GM12878 (cell line): ENCODE data around the gene SLC13A3. TPM values are rescaled to one million over a fixed set of nuclear protein-coding genes. Genes with fewer than 3 reads are reported as not detected.

Source experiments
- ATAC-seq: fragments of 200-7000 bp; cut with Tn5 transposase; 3 replicates; pipeline ENCODE4 v1.9.1; 2020; ENCODE audit warnings: mild to moderate bottlenecking, moderate library complexity
- BruUV-seq: library from RNA; stranded (reverse); fragments of 400-500 nt; replicated peaks from 2 replicates; lab custom pipeline; 2021; lab: Mats Ljungman, UMichigan
- CTCF ChIA-PET: fragments of 300-600 bp; sonication (Branson Sonifier 250); formaldehyde crosslinking; extraction: SDS; loops from one replicate; lab custom pipeline; 2021; ENCODE audit warnings: inconsistent platforms; lab: Yijun Ruan, JAX
- POLR2A ChIA-PET: fragments of 350-600 bp; formaldehyde crosslinking; extraction: SDS; loops from one replicate; lab custom pipeline; 2021; ENCODE audit warnings: inconsistent platforms; lab: Charles Lee
- RAD21 ChIA-PET: fragments of 300-600 bp; sonication (Branson Sonifier 250); formaldehyde crosslinking; loops from one replicate; lab custom pipeline; 2023; ENCODE audit warnings: antibody characterized with exemption; ENCODE audit not compliant: unreplicated experiment; lab: Charles Lee
- SMC1A ChIA-PET: fragments of 300-600 bp; sonication (Branson Sonifier 250); formaldehyde crosslinking; loops from one replicate; lab custom pipeline; 2023; ENCODE audit not compliant: unreplicated experiment, uncharacterized antibody; lab: Charles Lee
- DNase-seq: peaks from one replicate; pipeline ENCODE4 v3.0.0-alpha.2; 2011; ENCODE audit warnings: low read depth, low spot score
- FAIRE-seq: peaks from 3 replicates; lab custom pipeline; 2011; peaks lifted over from hg19 to GRCh38; lab: Jason Lieb, UNC
- H2AFZ ChIP-seq: 2 replicates; pipeline ENCODE4 v1.6.0; 2011; ENCODE audit warnings: low read depth, low read length, control low read depth; ENCODE audit not compliant: control insufficient read depth
- H3K27ac ChIP-seq: 2 replicates; pipeline ENCODE4 v1.5.1; 2011; ENCODE audit warnings: control low read depth; ENCODE audit not compliant: control insufficient read depth, insufficient read depth
- H3K27me3 ChIP-seq, 2 experiments: replicated peaks in 1 of 2; 2 replicates each; pipeline versions ENCODE4 v1.6.0 to v1.6.1; 2011; ENCODE audit warnings: low read length in 1 of 2; ENCODE audit not compliant: control insufficient read depth in 2 of 2, insufficient read depth in 2 of 2
- H3K36me3 ChIP-seq, 2 experiments: 2 replicates each; pipeline ENCODE4 v1.5.1; 2011; ENCODE audit warnings: low read length in 1 of 2; ENCODE audit not compliant: control insufficient read depth in 2 of 2, insufficient read depth in 2 of 2
- H3K4me1 ChIP-seq: 2 replicates; pipeline ENCODE4 v1.6.1; 2011; ENCODE audit warnings: mild to moderate bottlenecking, low read length, moderate library complexity, mixed read lengths; ENCODE audit not compliant: control insufficient read depth, insufficient read depth
- H3K4me2 ChIP-seq: 2 replicates; pipeline ENCODE4 v1.6.0; 2011; ENCODE audit warnings: control low read depth; ENCODE audit not compliant: control insufficient read depth, insufficient read depth
- H3K4me3 ChIP-seq: fragments of 200-600 bp; sonication (generic); 2 replicates; pipeline ENCODE4 v1.5.1; 2016
- H3K79me2 ChIP-seq: 2 replicates; pipeline ENCODE4 v1.6.0; 2011; ENCODE audit warnings: low read length; ENCODE audit not compliant: control insufficient read depth, insufficient read depth
- H3K9ac ChIP-seq: 2 replicates; pipeline ENCODE4 v1.8.0; 2011; ENCODE audit warnings: low read length, control low read depth, mixed read lengths; ENCODE audit not compliant: control insufficient read depth, insufficient read depth
- H3K9me3 ChIP-seq: replicated peaks from 3 replicates; pipeline ENCODE4 v1.5.1; 2011; ENCODE audit warnings: mild to moderate bottlenecking, low read length; ENCODE audit not compliant: control insufficient read depth, insufficient read depth
- H4K20me1 ChIP-seq: 2 replicates; pipeline ENCODE4 v1.6.0; 2011; ENCODE audit not compliant: control insufficient read depth, insufficient read depth
- BCL3 ChIP-seq: IDR thresholded peaks from 2 replicates; pipeline ENCODE4 v1.6.1; 2011; ENCODE audit warnings: borderline replicate concordance, low read depth, mild to moderate bottlenecking, moderate library complexity, low read length; ENCODE audit not compliant: insufficient read depth, poor library complexity, severe bottlenecking
- CTCF ChIP-seq, 3 experiments: IDR thresholded peaks in 2 of 3; conservative IDR thresholded peaks in 1 of 3; 2 replicates each; pipeline ENCODE4 v1.5.1; 2011; ENCODE audit warnings: low read depth in 3 of 3, low read length in 3 of 3, mild to moderate bottlenecking in 3 of 3, control low read depth in 2 of 3, moderate library complexity in 2 of 3, inconsistent platforms in 1 of 3, mixed read lengths in 1 of 3; ENCODE audit not compliant: control insufficient read depth in 2 of 3, insufficient read depth in 1 of 3; ENCODE audit errors: extremely low read depth in 1 of 3
- ESRRA ChIP-seq: IDR thresholded peaks from 2 replicates; pipeline ENCODE4 v1.6.1; 2012; ENCODE audit warnings: mild to moderate bottlenecking, low read length, improper control_type of control experiment
- IKZF2 ChIP-seq, 2 experiments: fragments of 450-650 bp; IDR thresholded peaks; 2 replicates each; pipeline ENCODE4 v1.6.1; 2017; ENCODE audit warnings: mild to moderate bottlenecking in 2 of 2, moderate library complexity in 2 of 2
- MEF2A ChIP-seq: IDR thresholded peaks from 2 replicates; pipeline ENCODE4 v1.6.1; 2011; ENCODE audit warnings: low read depth, mild to moderate bottlenecking, low read length, moderate library complexity; ENCODE audit not compliant: insufficient read depth
- RAD21 ChIP-seq: IDR thresholded peaks from 2 replicates; pipeline ENCODE4 v1.6.1; 2011; ENCODE audit warnings: mild to moderate bottlenecking, low read depth, low read length, moderate library complexity; ENCODE audit not compliant: insufficient read depth
- RELA ChIP-seq: fragments of 450-650 bp; IDR thresholded peaks from 2 replicates; pipeline ENCODE4 v1.8.0; 2014; ENCODE audit warnings: borderline replicate concordance; ENCODE audit not compliant: partially characterized antibody
- SMC3 ChIP-seq: IDR thresholded peaks from 2 replicates; pipeline ENCODE4 v1.6.1; 2011; ENCODE audit warnings: low read length, improper control_type of control experiment, borderline replicate concordance
- TARDBP ChIP-seq: IDR thresholded peaks from 2 replicates; pipeline ENCODE4 v1.6.1; 2016; ENCODE audit warnings: borderline replicate concordance
- WRNIP1 ChIP-seq: IDR thresholded peaks from 2 replicates; pipeline ENCODE4 v1.6.1; 2011; ENCODE audit warnings: low read depth, low read length, improper control_type of control experiment, borderline replicate concordance
- YY1 ChIP-seq: IDR thresholded peaks from 2 replicates; pipeline ENCODE4 v1.6.1; 2011; ENCODE audit warnings: low read depth, mild to moderate bottlenecking, low read length
- ZBTB33 ChIP-seq: fragments of 450-650 bp; IDR thresholded peaks from 2 replicates; pipeline ENCODE4 v1.6.1; 2017; ENCODE audit warnings: mild to moderate bottlenecking
- ZBTB4 ChIP-seq: fragments of 450-650 bp; formaldehyde crosslinking; IDR thresholded peaks from 2 replicates; pipeline ENCODE4 v1.4.0; 2022; ENCODE audit warnings: mild to moderate bottlenecking, moderate library complexity
- ZNF274 ChIP-seq: IDR thresholded peaks from one replicate; pipeline ENCODE4 v1.8.0; 2011; ENCODE audit not compliant: insufficient read length, insufficient read depth
- WGBS: methylation state at CpG from one replicate; pipeline ENCODE4 v1.1.6; 2016; ENCODE audit warnings: low lambda C conversion rate; ENCODE audit not compliant: insufficient replicate concordance, insufficient coverage; ENCODE audit errors: missing lambda C conversion rate; 5-methylcytosine and 5-hydroxymethylcytosine counted together
- in situ Hi-C: fragments of 300-500 bp; cut with MboI; formaldehyde crosslinking; loops from 9 replicates; pipeline ENCODE4 v1.14.3; 2018; ENCODE audit warnings: mixed read lengths
- intact Hi-C: fragments of 100-400 bp; cut with micrococcal nuclease; formaldehyde crosslinking; loops from one replicate; pipeline ENCODE4 v1.14.2; 2022; ENCODE audit not compliant: unreplicated experiment
- polyA plus RNA-seq, 11 experiments: library from polyadenylated mRNA; depleted of rRNA in 4 of 11; unstranded in 6 of 11; stranded (reverse) in 5 of 11; fragments of >200 nt; fragmentation: Nextera tagmentation in 4 of 11; fragmentation: Illumina TruSeq in 1 of 11; extraction: Ambion mirVana in 4 of 11; extraction: Trizol in 1 of 11; gene quantifications; 1 replicate in 1 of 11; 2 replicates in 10 of 11; pipeline versions ENCODE4 v1.2.1 to v1.2.3, GENCODE V29; 2011 to 2016; ENCODE audit warnings: inconsistent platforms in 2 of 11, missing spikeins in 2 of 11, low read depth in 1 of 11
- total RNA-seq, 4 experiments: library from RNA; depleted of rRNA in 3 of 4; stranded (reverse); fragments of >200 nt in 3 of 4; fragmentation: Illumina TruSeq in 1 of 4; extraction: Trizol in 1 of 4; gene quantifications; 2 replicates each; pipeline versions ENCODE4 v1.2.1 to v1.2.3, GENCODE V29; 2013 to 2021

The SLC13A3 gene
- total and polyA plus RNA-seq, 10 of the 15 experiments (the other 5 are each of a cell fraction or from before 2014, with no cell fraction given): 0.03 to 0.76 (median 0.07) TPM; not detected in 4

GRCh38 chr20:46520976-46521579 lies 130.2 kb downstream of the SLC13A3 start:
- H3K9ac ChIP-seq: no peak overlapping the region
- intact Hi-C loops: loop anchor here (1.0 to 2.0 kb wide), 3 partner anchors 42 to 178 kb away; no protein-coding TSS in a partner anchor
- H3K79me2 ChIP-seq: no peaks in the 10 kb centered on the region
- H3K27me3 ChIP-seq: no peaks in the 10 kb centered on the region; a peak in 1 of 4 replicates
- no peak overlapping the region for H3K4me2 ChIP-seq
- CTCF ChIA-PET: interaction anchor here (1.0 to 9.0 kb wide), 7 partner anchors 10 to 232 kb away, joined by 3 to 114 read pairs (median 4); partner anchors contain the start of gene TP53RK
- ATAC-seq: peak; percentile 91
- RAD21 ChIA-PET: interaction anchor here (0.6 to 2.9 kb wide), 5 partner anchors 41 to 162 kb away, joined by 3 to 10 read pairs (median 5); no protein-coding TSS in a partner anchor
- no peaks in the 10 kb centered on the region for H4K20me1 ChIP-seq
- H3K4me3 ChIP-seq: no peak overlapping the region
- SMC1A ChIA-PET: interaction anchor here (0.6 to 8.3 kb wide), 5 partner anchors 19 to 167 kb away, joined by 3 to 43 read pairs (median 5); no protein-coding TSS in a partner anchor
- 19% methylated on average over 4 of the region's 4 CpGs for WGBS
- in situ Hi-C loops: loop anchor here (5.0 kb wide), 1 partner anchor 161 kb away; no protein-coding TSS in a partner anchor
- no peak overlapping the region for H2AFZ ChIP-seq
- H3K4me1 ChIP-seq: no peaks in the 10 kb centered on the region
- POLR2A ChIA-PET: no interaction called here
- BruUV-seq: no TSS peak
- no peaks in the 10 kb centered on the region for H3K9me3 ChIP-seq
- peak; percentile 25 for DNase-seq
- FAIRE-seq: peak; percentile 81
- no peak overlapping the region for H3K27ac ChIP-seq
- no peaks in the 10 kb centered on the region for H3K36me3 ChIP-seq
- TF ChIP-seq ZBTB33: no peak
- no peak for TF ChIP-seq ZNF274
- 0 out of 2 replicates have a peak, but pooled peaks have one; percentile 37 for TF ChIP-seq YY1
- TF ChIP-seq IKZF2 (IDR thresholded peaks at IDR 0.05): no peak
- TF ChIP-seq TARDBP: no peak
- TF ChIP-seq WRNIP1: no peak
- TF ChIP-seq SMC3: peak; percentile 89
- TF ChIP-seq RELA: peak; percentile 38
- TF ChIP-seq ZBTB4 (CRISPR knock-in tag): no peak
- TF ChIP-seq RAD21: peak; percentile 91
- peak; percentile 73 to 93 (median 82) for TF ChIP-seq CTCF (IDR thresholded peaks at IDR 0.05 in 2 of 3, conservative IDR thresholded peaks at IDR 0.05 in 1 of 3; ENCODE audit: control insufficient read depth in 2 of 3, extremely low read depth in 1 of 3, insufficient read depth in 1 of 3, low read depth in 3 of 3, low read length in 3 of 3)
- TF ChIP-seq MEF2A: no peak
- no peak for TF ChIP-seq BCL3
- no peak for TF ChIP-seq ESRRA
